Measurements from ENCODE around the gene TRIO. TPM values are rescaled to one million over a fixed set of nuclear protein-coding genes. Genes with fewer than 3 reads are reported as not detected.

Gene TRIO
- total and polyA plus RNA-seq, 2 of the 8 experiments (the other 6 are each of a cell fraction or from before 2014, with no cell fraction given) = 35.1 to 69.1 TPM

DNA sequence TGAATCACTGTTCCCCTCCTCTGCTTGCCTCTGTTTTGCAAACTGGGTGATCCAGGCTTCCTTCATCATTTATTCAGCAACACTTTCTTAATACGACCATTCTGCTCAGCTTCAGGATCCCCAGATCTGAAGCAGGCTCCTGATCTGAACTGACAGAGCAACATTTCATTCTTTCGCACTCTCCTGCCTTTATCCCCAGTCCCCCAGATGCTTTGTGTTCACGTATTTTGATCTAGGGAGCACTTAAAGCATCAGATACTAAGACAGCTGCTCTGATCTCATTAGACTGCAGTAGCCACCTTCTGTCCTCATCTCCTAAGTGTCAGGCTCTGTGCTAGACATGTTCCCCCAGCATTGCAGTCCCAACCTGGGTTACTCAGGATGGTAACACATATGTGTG lies 158.0 kb downstream of the TRIO start (continued):
- no peak for TF ChIP-seq RAD21 (IDR thresholded peaks at IDR 0.05 in 1 of 2, conservative IDR thresholded peaks at IDR 0.05 in 1 of 2; ENCODE audit: low read depth in 2 of 2, low read length in 2 of 2)
- no peak for TF ChIP-seq PHF8 (conservative IDR thresholded peaks at IDR 0.05; ENCODE audit: low read depth, low read length)
- no peak for TF ChIP-seq CEBPB (IDR thresholded peaks at IDR 0.05; ENCODE audit: low read depth, low read length)
- TF ChIP-seq, protein P1, sequence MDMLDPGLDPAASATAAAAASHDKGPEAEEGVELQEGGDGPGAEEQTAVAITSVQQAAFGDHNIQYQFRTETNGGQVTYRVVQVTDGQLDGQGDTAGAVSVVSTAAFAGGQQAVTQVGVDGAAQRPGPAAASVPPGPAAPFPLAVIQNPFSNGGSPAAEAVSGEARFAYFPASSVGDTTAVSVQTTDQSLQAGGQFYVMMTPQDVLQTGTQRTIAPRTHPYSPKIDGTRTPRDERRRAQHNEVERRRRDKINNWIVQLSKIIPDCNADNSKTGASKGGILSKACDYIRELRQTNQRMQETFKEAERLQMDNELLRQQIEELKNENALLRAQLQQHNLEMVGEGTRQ (IDR thresholded peaks at IDR 0.05; ENCODE audit: low read length) = no peak
